MM.1S (cell line): Measurements from ENCODE around the gene LRRC42.

Experiments used
- DNase-seq: peaks from one replicate; pipeline ENCODE4 v3.0.0-alpha.2; 2015
- H2AFZ ChIP-seq: fragments of 300-600 bp; sonication (generic); 2 replicates; pipeline ENCODE4 v1.6.0; 2016; ENCODE audit warnings: antibody characterized with exemption, low read length
- H3F3A ChIP-seq: fragments of 300-600 bp; sonication (generic); 2 replicates; pipeline ENCODE4 v1.6.1; 2016; ENCODE audit warnings: mild to moderate bottlenecking, antibody characterized with exemption, low read length, moderate library complexity, mixed read lengths; ENCODE audit not compliant: insufficient read depth
- H3K27ac ChIP-seq: fragments of 300-600 bp; sonication (generic); 2 replicates; pipeline ENCODE4 v1.5.1; 2016; ENCODE audit warnings: mild to moderate bottlenecking, low read length
- H3K27me3 ChIP-seq: fragments of 300-600 bp; sonication (generic); replicated peaks from 2 replicates; pipeline ENCODE4 v1.6.0; 2016; ENCODE audit warnings: low read length; ENCODE audit not compliant: insufficient read depth
- H3K36me3 ChIP-seq: fragments of 300-600 bp; sonication (generic); replicated peaks from 2 replicates; pipeline ENCODE4 v1.6.1; 2016; ENCODE audit warnings: mild to moderate bottlenecking, low read length, mixed read lengths; ENCODE audit not compliant: insufficient read depth
- H3K4me1 ChIP-seq: fragments of 300-600 bp; sonication (generic); 2 replicates; pipeline ENCODE4 v1.6.1; 2016; ENCODE audit warnings: low read length, mixed read lengths
- H3K4me2 ChIP-seq: fragments of 300-600 bp; sonication (generic); 2 replicates; pipeline ENCODE4 v1.6.0; 2016; ENCODE audit warnings: low read depth, low read length
- H3K4me3 ChIP-seq: fragments of 300-600 bp; sonication (generic); 2 replicates; pipeline ENCODE4 v1.5.1; 2016; ENCODE audit warnings: low read length, mixed read lengths
- H3K79me2 ChIP-seq: fragments of 300-600 bp; sonication (generic); 2 replicates; pipeline ENCODE4 v1.6.1; 2016; ENCODE audit warnings: mixed run types, low read length, mixed read lengths
- H3K9ac ChIP-seq: fragments of 300-600 bp; sonication (generic); 2 replicates; pipeline ENCODE4 v1.6.1; 2016; ENCODE audit warnings: low read length, mixed read lengths
- H3K9me2 ChIP-seq: fragments of 300-600 bp; sonication (generic); replicated peaks from 2 replicates; pipeline ENCODE4 v1.6.1; 2016; ENCODE audit warnings: mild to moderate bottlenecking, low read length, mixed read lengths; ENCODE audit not compliant: insufficient read depth
- H3K9me3 ChIP-seq: fragments of 300-600 bp; sonication (generic); replicated peaks from 2 replicates; pipeline ENCODE4 v1.6.1; 2016; ENCODE audit warnings: mild to moderate bottlenecking, low read length, mixed read lengths; ENCODE audit not compliant: insufficient read depth
- H4K20me1 ChIP-seq: fragments of 300-600 bp; sonication (generic); 2 replicates; pipeline ENCODE4 v1.6.1; 2016; ENCODE audit warnings: mild to moderate bottlenecking, low read length, moderate library complexity, mixed read lengths; ENCODE audit not compliant: insufficient read depth
- EZH2 ChIP-seq: fragments of 300-600 bp; sonication (generic); optimal IDR thresholded peaks from 2 replicates; pipeline ENCODE3; 2017; ENCODE audit warnings: low read depth, mild to moderate bottlenecking, antibody characterized with exemption, low read length, mixed read lengths
- EZH2phosphoT487 ChIP-seq: fragments of 300-600 bp; sonication (generic); IDR thresholded peaks from 2 replicates; pipeline ENCODE4 v1.6.1; 2018; ENCODE audit warnings: antibody characterized with exemption, low read length
- TF ChIP-seq, protein P1 (sequence below): fragments of 300-600 bp; sonication (generic); IDR thresholded peaks from 2 replicates; pipeline ENCODE4 v1.5.1; 2016; ENCODE audit warnings: antibody characterized with exemption, low read length, mixed read lengths

Gene LRRC42

DNA sequence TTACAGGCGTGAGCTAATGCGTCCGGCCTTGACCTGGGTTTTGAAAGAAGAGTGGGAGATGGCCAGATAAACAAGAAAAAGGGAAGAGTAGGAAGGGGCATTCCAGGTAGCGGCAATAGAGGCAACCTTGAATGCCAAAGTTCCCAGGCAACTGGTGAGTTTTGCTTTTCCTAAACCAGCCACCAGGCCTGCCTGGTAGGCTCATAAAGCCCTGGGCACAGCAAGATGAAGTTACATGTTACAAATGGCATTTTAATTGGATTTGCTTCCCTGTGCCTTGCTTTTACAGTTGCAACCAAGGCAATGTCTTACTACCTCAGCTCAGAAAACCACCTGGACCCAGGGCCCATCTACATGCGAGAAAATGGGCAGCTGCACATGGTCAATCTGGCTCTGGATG is 5.5 kb downstream of the LRRC42 start:
- no peak overlapping the region for H2AFZ ChIP-seq
- no peak overlapping the region for H3K27ac ChIP-seq
- no peak overlapping the region for H3K4me2 ChIP-seq
- no peaks in the 10 kb centered on the region for H3K9me2 ChIP-seq
- DNase-seq: no peak
- H3K4me1 ChIP-seq: no peaks in the 10 kb centered on the region
- no peak overlapping the region for H3K4me3 ChIP-seq
- no peaks in the 10 kb centered on the region for H3K9me3 ChIP-seq
- H3K36me3 ChIP-seq: no peaks in the 10 kb centered on the region; the same call in 1 of the 2 replicates
- no peak for TF ChIP-seq EZH2phosphoT487
- TF ChIP-seq, protein P1, sequence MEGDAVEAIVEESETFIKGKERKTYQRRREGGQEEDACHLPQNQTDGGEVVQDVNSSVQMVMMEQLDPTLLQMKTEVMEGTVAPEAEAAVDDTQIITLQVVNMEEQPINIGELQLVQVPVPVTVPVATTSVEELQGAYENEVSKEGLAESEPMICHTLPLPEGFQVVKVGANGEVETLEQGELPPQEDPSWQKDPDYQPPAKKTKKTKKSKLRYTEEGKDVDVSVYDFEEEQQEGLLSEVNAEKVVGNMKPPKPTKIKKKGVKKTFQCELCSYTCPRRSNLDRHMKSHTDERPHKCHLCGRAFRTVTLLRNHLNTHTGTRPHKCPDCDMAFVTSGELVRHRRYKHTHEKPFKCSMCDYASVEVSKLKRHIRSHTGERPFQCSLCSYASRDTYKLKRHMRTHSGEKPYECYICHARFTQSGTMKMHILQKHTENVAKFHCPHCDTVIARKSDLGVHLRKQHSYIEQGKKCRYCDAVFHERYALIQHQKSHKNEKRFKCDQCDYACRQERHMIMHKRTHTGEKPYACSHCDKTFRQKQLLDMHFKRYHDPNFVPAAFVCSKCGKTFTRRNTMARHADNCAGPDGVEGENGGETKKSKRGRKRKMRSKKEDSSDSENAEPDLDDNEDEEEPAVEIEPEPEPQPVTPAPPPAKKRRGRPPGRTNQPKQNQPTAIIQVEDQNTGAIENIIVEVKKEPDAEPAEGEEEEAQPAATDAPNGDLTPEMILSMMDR: no peak
- peaks cover 44% of the 10 kb centered on the region for H3K79me2 ChIP-seq
- H3F3A ChIP-seq: no peaks in the 10 kb centered on the region
- H4K20me1 ChIP-seq: no peaks in the 10 kb centered on the region
- no peaks in the 10 kb centered on the region for H3K27me3 ChIP-seq
- H3K9ac ChIP-seq: no peak overlapping the region

DNA sequence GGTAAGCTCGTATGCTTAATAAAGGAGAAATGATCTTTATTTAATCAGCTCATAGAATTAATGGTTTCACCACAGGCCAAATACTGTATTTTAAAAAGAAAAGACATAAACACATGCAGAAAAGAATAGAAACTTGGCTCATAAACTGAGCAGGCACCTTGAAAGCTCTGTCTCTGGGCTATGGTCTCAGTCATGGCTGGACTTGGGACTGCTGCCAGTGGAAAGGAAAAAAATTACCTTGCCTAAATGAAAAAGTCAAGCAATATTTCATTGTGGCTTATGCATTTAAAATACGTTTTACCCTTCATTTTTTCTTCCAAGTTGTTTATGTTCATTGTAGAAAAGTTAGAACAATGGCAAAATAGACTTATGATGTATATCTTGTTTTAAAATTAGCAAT is 8.0 kb downstream of the LRRC42 start:
- H2AFZ ChIP-seq: no peak overlapping the region
- H3F3A ChIP-seq: no peaks in the 10 kb centered on the region
- H3K4me3 ChIP-seq: no peak overlapping the region
- no peaks in the 10 kb centered on the region for H3K4me1 ChIP-seq
- H3K9me3 ChIP-seq: no peaks in the 10 kb centered on the region
- no peaks in the 10 kb centered on the region for H4K20me1 ChIP-seq
- no peaks in the 10 kb centered on the region for H3K9me2 ChIP-seq
- no peaks in the 10 kb centered on the region for H3K27me3 ChIP-seq
- H3K27ac ChIP-seq: no peak overlapping the region
- H3K79me2 ChIP-seq: peaks cover 20% of the 10 kb centered on the region
- no peak for DNase-seq
- no peak overlapping the region for H3K9ac ChIP-seq
- TF ChIP-seq EZH2phosphoT487 (no peak), EZH2 (no peak)
- TF ChIP-seq, protein P1: no peak
- no peaks in the 10 kb centered on the region; the same call in 1 of the 2 replicates for H3K36me3 ChIP-seq
- no peak overlapping the region for H3K4me2 ChIP-seq

DNA sequence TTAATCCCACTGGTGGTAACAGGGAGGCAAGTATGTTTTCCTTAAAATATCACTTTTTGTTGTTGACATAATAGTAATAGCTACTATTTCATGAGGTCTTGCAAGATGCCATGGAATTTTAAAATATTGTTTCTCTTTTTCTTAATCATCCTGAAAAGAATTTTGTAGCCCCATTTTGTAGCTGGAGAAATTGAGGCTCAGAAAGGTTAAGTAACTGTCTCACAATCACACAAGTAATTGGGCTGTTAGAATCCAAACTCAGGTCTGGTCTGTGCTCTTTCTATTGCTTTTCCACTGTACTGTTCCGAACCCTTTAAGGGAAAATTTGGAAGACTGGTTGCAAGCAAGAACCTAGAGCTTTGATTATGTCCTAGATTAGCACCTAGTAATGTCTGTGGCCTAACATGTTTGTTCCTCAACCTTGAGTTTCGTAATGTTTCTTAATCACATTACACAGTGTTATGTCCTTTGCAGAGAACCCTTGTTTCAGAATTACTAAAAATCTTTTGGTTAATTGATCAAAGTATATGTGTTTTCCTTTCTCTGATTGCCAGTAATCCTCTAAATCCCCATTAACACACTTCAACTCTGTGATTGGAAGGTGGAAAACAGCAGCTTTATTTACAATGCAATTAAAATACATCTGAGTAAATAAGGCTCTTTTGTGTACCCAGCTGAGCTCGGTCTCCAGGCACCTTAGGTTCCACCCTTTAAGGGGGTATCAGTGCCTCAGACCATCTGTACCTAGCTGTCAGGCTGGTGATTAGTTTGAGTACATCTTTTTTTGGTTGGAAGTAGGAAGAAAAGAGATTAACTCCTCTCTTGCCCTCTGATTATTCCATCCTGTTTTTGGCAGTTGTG is 10.4 kb downstream of the LRRC42 start:
- no peak overlapping the region for H3K4me3 ChIP-seq
- DNase-seq: no peak
- no peaks in the 10 kb centered on the region for H4K20me1 ChIP-seq
- H3K4me1 ChIP-seq: no peaks in the 10 kb centered on the region
- H3K79me2 ChIP-seq: no peaks in the 10 kb centered on the region
- H3K36me3 ChIP-seq: peaks cover 7% of the 10 kb centered on the region; the same call in 1 of the 2 replicates
- H3K4me2 ChIP-seq: no peak overlapping the region
- TF ChIP-seq EZH2: no peak
- no peaks in the 10 kb centered on the region for H3F3A ChIP-seq
- no peaks in the 10 kb centered on the region for H3K9me2 ChIP-seq
- H3K27ac ChIP-seq: no peak overlapping the region
- no peaks in the 10 kb centered on the region for H3K9me3 ChIP-seq
- H2AFZ ChIP-seq: no peak overlapping the region
- H3K9ac ChIP-seq: no peak overlapping the region
- no peaks in the 10 kb centered on the region for H3K27me3 ChIP-seq
